ENCODE results near the gene CNTROB.
"Not testable (repeated sequence)": the region's sequence is repeated elsewhere in the genome, so short reads cannot be mapped to it uniquely, and the experiment has no call there.

Gene CNTROB

DNA sequence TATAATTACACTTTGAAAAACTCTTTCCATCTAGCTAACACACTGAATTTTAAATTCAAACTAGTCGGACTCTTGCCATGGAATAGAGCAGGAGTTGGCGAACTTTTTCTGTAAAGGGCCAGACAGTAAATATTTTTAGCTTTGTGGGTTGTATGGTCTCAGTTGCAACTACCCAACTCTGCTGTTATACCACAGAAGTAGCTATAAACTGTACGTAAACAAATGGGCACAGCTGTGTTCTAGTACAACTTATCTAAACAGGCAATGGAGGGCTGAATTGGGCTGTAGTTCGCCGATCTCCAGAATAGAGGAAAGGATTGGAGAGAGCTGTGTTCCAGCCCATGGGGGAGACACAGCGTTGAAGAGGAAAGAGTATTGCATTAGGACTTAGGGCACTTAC, 8.7 kb downstream of the CNTROB start:
- DNase-seq (ENCODE audit: low read depth in 2 of 2), result no peak

DNA sequence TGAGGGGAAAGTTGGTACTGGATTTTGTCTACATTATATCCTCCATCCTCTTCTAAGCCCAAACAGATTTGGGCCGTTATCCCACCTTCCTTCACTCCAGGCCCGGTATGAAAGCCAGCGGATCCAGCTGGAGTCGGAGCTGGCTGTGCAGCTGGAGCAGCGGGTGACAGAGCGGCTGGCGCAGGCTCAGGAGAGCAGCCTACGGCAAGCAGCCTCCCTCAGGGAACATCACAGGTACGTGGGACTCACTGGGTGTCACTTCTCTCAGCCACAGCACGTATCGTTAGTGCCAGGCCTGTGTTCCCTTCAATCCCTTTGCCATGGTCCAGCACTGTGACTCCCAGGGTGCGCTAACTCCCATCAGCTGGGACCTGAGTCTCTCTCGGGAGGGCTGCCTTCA, 11.3 kb downstream of the CNTROB start:
- DNase-seq (ENCODE audit: low read depth in 2 of 2), result no peak

DNA sequence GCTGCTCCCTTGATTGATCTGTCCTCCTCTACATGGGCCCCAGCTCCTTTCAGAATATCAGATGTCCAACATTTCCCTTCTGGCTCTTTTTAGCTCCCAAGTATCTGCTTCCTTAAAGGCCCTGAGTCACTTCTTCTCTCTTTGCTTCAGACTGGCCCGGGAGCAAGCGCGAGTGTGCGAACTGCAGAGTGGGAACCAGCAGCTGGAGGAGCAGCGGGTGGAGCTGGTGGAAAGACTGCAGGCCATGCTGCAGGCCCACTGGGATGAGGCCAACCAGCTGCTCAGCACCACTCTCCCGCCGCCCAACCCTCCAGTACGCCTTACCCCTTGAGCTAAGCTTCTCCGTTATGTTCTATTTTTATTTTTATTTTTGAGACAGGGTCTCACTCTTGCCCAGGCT, 12.3 kb downstream of the CNTROB start:
- DNase-seq (ENCODE audit: low read depth in 2 of 2), result no peak

DNA sequence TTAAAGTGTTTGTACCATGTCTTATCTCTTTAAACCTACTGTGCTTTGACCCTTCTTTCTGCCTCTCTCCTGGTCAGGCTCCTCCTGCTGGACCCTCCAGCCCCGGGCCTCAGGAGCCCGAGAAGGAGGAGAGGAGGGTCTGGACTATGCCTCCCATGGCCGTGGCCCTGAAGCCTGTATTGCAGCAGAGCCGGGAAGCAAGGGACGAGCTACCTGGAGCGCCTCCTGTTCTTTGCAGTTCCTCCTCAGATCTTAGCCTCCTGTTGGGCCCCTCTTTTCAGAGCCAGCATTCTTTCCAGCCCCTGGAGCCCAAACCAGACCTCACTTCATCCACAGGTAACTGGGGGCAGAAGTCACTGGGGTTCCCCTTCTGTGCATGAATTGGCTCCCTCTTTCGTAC, 13.6 kb downstream of the CNTROB start:
- DNase-seq (ENCODE audit: low read depth in 2 of 2), result no peak

DNA sequence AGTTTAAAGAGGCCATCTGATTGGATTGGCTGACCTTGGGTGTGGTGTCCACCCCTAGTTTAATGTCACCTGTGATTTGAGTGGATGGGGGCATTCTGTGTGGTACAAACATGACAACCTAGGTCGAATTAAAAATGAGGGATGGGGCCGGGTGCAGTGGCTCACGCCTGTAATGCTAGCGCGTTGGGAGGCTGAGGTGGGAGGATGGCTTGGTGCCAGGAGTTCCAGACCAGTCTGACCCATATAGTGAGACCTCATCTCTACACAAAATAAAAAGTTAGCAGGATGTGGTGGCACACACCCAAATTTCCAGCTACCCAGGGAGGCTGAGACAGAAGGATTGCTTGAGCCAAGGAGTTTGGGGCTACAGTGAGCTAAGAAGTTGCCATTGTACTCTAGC, 14.4 kb downstream of the CNTROB start:
- DNase-seq (ENCODE audit: low read depth in 2 of 2), result no peak

DNA sequence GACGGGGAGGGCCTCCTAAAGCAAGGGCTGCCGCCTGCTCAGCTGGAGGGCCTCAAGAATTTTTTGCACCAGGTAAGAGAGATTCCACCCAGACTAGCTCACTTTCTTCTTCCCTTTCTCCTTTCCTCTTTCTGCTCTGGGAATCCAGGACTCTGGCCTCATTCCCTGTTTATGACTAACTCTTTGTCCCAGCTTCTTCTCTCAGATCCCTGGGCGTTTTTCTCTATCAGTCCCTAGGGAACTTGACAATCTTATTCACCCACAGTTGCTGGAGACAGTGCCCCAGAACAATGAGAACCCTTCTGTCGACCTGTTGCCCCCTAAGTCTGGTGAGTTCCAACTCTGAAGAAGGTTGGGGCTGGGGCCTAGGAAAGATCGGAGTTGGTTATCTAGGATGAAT, 15.6 kb downstream of the CNTROB start:
- DNase-seq (ENCODE audit: low read depth in 2 of 2), result no peak

DNA sequence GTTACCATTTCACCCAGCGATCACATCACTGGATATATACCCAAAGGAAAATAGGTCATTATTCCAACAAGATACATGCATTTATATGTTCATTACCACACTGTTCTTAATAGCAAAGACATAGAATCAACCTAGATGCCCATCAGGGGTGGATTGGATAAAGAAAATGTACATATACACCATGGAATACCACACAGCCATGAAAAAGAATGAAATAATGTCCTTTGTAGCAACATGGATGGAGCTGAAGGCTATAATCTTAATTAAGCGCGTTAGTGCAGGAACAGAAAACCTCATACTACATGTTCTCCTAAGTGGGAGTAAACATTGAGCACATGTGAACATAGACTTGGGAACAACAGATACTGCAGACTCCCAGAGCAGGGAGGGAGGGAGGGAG, 18.6 kb downstream of the CNTROB start:
- no peak for DNase-seq (ENCODE audit: low read depth in 2 of 2)

DNA sequence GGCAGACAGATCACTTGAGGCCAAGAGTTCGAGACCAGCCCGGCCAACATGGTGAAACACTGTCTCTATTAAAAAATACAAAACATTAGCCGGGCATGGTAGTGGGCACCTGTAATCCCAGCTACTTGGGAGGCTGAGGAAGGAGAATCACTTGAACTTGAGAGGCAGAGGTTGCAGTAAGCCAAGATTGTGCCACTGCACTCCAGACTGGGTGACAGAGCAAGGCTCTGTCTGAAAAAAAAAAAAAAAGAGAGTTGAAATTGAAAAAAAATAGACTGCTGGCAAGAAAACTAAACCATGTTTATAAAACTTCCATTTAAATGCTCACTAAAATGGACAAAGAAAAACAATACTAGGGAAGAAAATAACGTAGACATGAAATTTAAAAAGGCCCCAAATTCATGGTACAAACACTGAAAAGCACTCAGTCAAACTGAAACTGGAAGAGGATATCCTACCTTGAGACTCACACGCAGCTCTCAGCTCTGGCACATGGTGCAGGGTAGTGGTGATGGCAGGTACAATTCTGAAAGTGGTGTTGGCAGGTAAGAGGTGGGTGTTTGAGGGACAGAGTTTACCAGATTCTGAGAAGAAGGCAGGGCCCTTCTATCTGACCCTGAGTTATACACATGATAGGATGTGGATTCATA, 19.3 kb downstream of the CNTROB start:
- peak; percentile 30 to 33 for DNase-seq (ENCODE audit: low read depth in 2 of 2)

DNA sequence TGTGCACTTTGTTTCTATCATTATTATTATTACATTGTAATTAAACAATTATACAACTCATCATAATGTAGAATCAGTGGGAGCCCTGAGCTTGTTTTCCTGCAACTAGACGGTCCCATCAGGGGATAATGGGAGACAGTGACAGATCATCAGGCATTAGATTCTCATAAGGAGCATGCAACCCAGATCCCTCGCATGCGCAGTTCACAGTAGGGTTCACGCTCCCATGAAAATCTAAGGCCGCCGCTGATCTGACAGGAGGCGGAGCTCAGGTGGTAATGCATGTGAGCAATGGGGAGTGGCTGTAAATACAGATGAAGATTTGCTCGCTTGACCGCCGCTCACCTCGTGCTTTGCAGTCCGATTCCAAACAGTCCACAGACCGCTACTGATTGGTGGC, 21.3 kb downstream of the CNTROB start:
- not testable (repeated sequence) for DNase-seq (ENCODE audit: low read depth in 2 of 2)

DNA sequence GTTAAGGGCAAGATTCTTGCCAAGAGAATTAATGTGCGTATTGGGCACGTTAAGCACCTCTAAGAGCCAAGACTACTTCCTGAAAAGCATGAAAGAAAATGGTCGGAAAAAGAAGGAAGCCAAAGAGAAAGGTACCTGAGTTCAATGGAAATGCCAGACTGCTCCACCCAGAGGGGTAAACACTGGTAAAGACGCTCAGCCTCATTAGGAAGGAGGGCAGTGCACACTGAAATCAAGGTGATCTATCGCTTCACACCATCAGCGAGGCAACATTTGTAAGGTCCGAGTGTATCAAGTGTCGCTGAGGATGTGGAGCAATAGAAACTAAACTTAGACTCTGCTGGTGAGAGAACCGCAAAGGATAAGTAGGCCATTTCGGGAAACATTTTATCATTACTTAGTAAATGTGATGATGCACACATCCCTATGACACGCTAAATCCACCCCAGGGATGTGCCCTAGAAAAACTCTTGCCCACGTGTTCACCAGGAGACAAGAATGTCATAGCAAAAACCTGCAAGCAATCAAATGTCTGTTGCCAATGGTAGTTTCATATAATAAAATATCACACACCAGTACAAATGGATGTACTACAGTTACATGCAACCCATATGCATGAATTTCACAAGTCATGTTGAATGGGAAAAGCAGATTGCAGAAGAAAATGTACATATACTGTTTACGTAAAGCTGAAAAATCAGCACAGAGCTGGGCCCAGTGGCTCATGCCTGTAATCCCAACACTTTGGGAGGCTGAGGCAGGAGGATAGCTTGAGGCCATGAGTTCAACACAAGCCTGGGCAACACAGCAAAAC, 23.6 kb downstream of the CNTROB start:
- no peak for DNase-seq (ENCODE audit: low read depth in 2 of 2)

DNA sequence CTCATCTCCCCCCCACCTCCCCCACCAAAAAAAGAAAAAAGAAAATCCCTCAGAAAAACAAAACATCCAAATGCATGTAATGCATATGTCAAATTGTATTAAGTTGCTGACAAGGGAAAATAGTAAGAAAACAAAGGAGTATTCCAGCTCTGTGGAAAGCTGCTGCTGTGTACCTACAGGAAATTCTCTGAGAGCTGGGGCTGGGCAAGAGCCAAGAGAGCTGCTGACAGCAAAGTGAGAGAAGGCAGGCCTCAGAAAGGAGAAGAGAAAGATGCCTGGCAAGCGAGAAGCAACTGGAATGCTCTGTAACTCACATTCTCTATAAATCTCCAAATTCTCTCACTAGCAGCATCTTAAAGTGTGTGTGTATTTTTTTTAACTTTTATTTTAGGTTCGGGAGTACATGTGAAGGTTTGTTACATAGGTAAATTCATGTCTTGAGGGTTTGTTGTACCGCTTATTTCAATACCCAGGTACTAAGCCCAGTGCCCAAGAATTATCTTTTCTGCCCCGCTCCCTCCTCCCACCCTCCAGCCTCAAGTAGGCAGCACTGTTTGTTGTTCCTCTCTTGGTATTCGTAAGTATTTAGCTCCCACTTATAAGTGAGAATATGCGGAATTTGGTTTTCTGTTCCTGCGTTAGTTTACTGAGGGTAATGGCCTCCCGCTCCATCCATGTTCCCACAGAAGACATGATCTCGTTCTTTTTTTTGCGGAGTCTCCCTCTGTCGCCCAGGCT, 24.4 kb downstream of the CNTROB start:
- DNase-seq (ENCODE audit: low read depth in 2 of 2), result no peak

DNA sequence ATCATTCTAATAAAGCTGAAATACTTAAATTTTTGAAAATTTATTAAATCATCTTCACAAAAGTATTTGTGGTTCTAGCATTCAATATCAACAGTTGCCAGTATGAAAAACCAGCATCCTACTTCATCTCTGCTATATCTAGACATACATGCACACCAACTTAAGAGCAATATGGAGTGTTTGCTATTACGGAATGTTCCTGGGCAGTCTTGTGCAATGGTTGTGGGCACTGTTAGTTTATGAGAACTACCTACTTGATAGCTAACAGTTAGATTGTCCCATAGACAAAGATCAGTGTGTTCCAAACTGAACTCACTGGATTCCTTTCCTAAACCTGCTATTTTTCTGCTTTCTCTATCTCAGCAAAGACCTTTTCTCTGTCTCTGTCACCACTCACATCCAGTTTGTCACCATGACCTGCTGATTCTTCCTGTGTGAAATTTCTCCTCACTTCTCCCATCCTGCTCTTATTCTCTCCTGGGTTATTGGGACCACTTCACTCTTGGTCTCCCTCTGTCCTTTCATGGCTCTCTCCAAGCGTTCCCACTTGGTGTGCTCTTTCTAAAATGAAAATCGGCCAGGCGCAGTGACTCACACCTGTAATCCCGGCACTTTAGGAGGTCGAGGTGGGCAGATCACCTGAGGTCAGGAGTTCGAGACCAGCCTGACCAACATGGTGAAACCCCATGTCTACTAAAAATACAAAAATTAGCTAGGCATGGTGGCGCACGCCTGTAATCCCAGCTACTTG, 27.7 kb downstream of the CNTROB start:
- no peak for DNase-seq (ENCODE audit: low read depth in 2 of 2)

DNA sequence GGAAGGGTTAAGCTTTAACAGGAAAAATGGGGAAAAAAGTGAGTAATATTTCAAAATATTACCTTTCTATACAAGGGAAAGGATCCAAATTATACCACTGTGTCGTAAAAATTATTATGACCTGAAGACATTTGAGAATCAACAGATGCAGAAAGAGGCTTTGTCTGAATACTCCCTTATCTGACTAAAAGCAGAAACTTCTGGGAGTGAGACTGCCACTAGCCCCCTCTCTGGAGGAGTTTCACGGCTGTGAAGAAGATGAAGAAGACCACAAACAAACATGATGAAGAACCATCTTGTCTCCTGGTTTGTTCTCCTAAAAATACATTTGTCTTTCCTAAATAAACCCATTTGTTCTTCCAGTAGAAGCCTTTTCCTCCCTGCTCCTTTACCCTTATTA, 29.4 kb downstream of the CNTROB start:
- DNase-seq (ENCODE audit: low read depth in 2 of 2), result no peak

DNA sequence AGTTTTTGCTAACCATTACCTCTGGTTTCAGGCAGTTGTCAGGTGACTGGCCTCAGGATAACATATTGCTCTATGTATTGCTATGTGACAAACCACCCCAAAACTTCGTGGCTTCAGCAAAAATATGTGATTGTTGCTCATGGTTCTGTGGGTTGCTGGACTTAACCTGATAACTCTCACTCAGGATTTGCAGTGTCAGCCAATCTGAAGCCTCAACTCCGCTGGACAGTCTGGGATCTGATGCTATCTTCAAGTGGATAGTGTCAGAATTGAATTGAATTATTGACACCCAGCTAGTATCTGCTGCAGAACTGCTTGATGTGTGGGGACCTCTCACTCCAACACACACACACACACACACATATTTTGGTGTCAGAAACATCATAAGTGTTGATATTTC, 35.7 kb downstream of the CNTROB start:
- DNase-seq (ENCODE audit: low read depth in 2 of 2), result no peak

DNA sequence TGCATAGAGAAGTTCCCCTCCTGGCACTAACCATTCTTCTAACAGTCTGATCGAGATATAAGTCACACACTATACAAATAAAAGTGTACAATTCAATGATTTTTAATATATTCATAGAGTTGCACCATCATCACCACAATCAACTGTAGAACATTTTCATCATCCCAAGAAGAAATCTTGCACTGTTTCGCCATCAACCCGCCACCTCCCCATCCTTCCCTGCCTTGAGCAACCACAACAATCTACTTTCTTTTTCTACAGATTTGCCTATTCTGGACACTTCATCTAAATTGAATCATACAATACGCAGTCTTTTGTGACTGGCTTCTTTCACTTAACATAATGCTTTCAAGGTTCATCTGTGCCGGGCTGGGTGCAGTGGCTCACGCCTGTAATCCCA, 37.4 kb downstream of the CNTROB start:
- DNase-seq (ENCODE audit: low read depth in 2 of 2), result no peak

DNA sequence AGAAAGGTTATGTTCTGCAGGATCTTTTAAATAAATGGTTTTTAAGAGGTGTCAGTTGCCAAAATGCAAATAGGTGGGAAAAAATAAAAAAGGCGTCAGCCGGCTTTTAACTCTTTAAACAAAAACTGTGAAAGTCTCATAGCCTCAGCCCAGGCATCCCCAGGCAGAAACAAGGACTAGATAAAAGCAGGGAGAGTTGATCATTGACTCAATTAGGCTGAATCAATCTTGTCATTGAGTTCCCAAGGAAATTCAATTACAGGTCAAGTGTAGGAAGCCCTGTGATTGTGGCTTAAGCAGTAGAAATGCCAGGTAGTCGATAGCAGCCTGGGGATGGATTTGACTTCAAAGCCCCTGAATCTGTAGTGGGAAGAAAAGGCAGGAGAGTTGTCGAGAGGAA, 39.6 kb downstream of the CNTROB start:
- no peak for DNase-seq (ENCODE audit: low read depth in 2 of 2)

DNA sequence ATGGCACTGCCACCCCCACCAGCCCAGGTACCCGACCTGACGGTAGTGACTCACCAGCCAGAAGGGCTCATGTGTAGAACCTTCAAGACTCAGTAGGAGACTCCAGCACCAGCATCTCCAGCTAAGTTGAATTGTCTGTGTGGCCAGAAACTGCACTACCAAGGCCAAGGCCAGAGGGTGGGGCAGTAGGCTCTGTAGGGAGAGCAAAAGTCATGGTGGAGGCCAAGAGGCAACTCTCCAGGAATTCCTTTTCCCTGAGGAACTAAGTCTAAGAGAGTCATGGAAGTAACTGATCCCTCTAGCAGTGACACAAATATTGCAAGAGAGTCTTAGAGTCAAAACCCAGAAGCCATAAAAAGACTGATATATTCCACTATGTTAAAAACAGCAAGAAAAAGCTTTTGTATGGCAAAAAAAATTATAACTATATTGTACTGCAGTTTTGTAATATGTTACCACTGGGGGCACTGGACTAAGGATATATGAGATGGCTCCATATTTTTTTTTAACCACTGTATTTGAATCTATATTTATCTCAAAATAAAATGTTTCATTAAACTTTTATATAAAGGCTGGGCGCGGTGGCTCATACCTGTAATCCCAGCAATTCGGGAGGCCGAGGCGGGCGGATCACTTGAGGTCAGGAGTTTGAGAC, 40.3 kb downstream of the CNTROB start:
- DNase-seq (ENCODE audit: low read depth in 2 of 2), result no peak

DNA sequence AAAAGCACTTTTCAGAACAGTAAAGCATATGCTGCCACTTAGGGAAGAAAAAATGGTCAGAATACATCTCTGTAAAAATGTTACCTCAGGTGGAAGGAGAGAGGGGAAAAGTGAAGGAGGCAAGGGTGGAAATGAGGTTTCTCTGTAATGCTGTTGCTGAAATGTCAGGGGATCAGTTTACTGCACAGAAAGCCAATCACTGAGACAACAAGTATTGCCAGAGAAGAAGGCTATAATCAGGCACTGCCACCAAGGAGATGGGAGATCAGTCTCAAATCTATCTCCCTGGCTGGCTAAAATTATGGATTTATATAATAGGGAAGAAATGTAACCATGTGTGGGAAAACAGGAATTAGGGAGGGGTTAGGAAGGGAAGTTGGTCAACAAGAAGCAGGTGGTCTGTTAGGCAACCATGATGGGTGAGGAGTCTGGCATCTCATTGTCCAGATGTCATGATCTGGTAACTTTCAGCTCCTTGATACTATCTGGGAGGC, 42.7 kb downstream of the CNTROB start:
- DNase-seq (ENCODE audit: low read depth in 2 of 2), result no peak

DNA sequence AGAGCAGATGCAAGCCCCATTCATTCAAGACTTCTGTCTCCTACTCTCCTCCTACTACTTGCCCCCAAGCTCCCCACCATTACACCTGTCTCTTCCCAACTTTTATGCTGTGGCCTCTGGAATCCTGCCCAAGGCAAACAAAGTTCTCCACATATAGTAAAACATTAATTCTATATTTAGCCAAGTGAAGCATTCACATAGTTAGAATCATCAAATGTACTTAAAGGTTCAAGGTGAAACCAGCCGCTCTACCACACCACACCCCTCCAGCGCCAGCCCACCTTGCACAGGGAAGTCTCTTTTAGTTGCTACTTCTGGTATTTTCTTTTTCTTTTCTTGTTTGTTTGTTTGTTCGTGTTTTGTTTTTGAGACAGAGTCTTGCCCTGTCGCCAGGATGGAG, 45.0 kb downstream of the CNTROB start:
- DNase-seq (ENCODE audit: low read depth in 2 of 2), result no peak

DNA sequence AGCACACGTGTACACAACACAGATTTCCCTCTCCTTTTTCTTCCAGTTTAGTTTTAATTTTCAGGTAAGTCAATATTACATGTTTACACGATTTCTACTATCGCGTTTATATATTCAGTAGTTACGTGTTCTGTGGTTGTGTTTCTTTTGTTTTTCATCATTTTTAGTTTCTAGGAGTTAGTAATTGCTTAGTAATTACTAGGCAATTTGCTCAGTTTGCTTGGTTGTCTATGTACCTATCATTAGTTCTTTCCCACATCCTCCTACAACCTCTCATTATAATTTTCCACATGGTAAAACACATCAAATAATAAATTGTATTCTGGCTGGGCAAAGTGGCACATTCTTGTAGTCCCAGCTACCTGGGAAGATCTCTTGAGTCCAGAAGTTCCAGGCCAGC, 45.8 kb downstream of the CNTROB start:
- no peak for DNase-seq (ENCODE audit: low read depth in 2 of 2)

DNA sequence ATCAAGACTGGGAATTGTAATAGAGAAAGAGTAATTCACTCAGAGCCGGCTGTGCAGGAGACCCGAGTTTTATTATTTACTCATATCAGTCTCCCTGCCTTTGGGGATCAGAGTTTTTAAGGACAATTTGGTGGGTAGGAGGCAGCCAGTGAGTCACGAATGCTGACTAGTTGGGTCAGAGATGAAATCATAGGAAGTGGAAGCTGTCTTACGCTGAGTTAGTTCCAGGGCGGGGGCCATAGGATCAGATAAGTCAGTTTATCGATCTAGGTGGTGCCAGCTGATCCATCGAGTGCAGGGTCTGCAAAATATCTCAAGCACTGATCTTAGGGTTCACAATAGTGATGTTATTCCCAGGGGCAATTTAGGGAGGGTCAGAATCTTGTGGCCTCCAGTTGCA, 50.2 kb downstream of the CNTROB start:
- no peak for DNase-seq (ENCODE audit: low read depth in 2 of 2)

DNA sequence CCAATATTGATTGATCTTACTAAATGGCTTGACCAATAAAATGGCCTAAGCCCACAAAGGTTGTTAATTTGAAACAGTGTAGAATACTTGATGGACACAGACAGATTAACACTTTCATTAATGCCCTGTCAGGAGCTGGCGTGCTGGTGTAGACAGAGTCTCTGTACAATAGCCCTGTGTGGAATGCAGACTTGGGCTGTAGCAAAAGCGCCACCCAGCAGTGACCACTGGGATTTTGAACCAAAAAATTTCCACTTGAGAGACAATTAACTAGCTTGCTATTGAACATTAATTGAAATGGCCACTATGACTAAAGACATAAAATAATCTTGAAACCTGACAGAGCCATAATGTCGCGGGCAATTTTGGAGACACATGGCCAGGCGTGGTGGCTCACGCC, 50.7 kb downstream of the CNTROB start:
- DNase-seq (ENCODE audit: low read depth in 2 of 2), result no peak

Data from stimulated activated CD4-positive, alpha-beta T cell treated with anti-CD3 and anti-CD28 coated beads, Interleukin-15, amount 100 ng/mL, for 48 hours (primary cell).